Bronchial epithelial cell (primary cell): Measurements from ENCODE around the gene CTDP1. TPM values are rescaled to one million over a fixed set of nuclear protein-coding genes. Genes with fewer than 3 reads are reported as not detected.

Source experiments
- DNase-seq: peaks from one replicate; pipeline ENCODE4 v3.0.0-alpha.2; 2010; ENCODE audit warnings: low read depth
- FAIRE-seq: peaks from 2 replicates; lab custom pipeline; 2011; peaks lifted over from hg19 to GRCh38; lab: Jason Lieb, UNC
- H3K27me3 ChIP-seq: 2 replicates; pipeline ENCODE4 v1.5.1; 2011; ENCODE audit warnings: low read length; ENCODE audit not compliant: control insufficient read depth, insufficient read depth
- H3K36me3 ChIP-seq: 2 replicates; pipeline ENCODE4 v1.5.1; 2011; ENCODE audit warnings: low read length; ENCODE audit not compliant: control insufficient read depth, insufficient read depth
- H3K4me3 ChIP-seq: 2 replicates; pipeline ENCODE4 v1.5.1; 2011; ENCODE audit warnings: mild to moderate bottlenecking, low read depth, low read length, control low read depth
- CTCF ChIP-seq: IDR thresholded peaks from 2 replicates; pipeline ENCODE4 v1.5.1; 2011; ENCODE audit warnings: mild to moderate bottlenecking, moderate library complexity, low read length, control low read depth, inconsistent platforms; ENCODE audit not compliant: insufficient read depth, severe bottlenecking
- total RNA-seq: library from RNA; depleted of rRNA; stranded (reverse); fragments of >200 nt; gene quantifications from 2 replicates; pipeline ENCODE4 v1.2.1, GENCODE V29; 2014

The CTDP1 gene
- total RNA-seq, 1 donor from 2014 or later: 27.1 TPM

DNA sequence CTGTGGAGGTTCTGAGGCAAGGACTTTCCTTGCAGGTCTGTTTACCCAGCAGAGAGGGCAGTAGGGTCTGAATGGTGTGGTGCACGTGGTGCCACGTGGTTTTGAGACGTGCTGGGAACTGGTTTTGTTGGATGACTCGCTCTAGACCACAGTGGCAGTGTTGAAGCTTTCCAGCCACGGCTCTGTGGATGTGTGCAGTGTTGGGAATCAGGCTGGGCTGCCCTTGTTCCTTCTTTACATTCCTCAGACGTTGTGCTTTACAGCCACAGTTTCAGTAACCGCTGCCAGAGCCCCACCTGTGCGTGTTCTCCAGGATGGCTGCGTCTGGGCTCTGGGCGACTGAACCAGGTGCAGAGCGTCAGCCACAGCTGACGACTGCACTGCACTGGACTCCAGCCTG, 8.2 kb downstream of the CTDP1 start:
- FAIRE-seq: no peak
- no peak overlapping the region for H3K4me3 ChIP-seq
- no peaks in the 10 kb centered on the region for H3K27me3 ChIP-seq
- DNase-seq: peak; percentile 39
- no peak for TF ChIP-seq CTCF
- H3K36me3 ChIP-seq: peaks cover 2% of the 10 kb centered on the region

- DNase-seq (no peak), FAIRE-seq (no peak)
- H3K4me3 ChIP-seq: no peak overlapping the region
- no peak for TF ChIP-seq CTCF
- no peaks in the 10 kb centered on the region for H3K27me3 ChIP-seq
- peaks cover 4% of the 10 kb centered on the region for H3K36me3 ChIP-seq
Observed at GRCh38 chr18:79690071-79690470, 10.5 kb downstream of the CTDP1 start.

DNA sequence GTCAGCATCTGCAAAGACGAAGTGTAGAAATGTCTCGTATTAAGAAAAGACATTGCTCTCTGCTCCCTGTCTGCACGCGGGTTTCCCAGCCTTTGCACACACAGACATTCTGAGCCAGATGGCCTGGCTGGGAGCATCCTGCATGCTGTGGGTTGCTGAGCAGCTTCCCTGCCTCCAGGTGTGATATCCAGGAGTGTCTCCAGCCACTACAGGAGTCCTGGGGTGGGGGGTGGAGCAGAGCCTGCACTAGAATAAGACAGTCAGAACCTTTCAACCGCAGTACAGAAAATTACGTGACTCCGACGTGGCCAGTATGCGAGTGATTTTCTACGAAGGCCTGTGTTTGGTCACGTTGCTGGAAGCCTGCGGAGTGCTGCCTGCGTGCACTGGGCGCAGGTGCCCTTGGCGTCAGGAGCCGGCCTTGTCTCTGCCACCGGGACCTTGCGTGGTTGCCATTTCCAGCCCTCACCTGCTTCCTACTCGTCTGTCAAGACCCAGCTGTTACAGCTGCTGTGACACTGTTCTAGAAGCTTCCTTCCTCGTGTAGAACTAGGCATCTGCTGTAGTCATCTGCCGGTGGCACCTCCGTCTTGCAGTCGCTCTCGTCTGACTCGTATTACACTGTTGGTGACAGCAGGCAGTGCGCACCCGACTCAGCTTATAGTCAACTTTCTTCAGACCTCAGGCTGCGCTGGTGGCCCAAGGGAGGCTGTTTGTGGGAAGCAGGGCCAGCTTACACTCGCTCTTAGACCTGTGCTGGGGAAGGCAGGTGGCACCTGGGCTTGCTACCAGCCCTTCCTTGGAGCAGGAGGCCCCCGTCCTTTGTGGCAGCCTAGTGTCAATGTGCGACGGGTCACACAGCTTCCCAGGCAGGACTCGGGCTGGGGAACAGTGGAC, 11.2 kb downstream of the CTDP1 start:
- no peak for TF ChIP-seq CTCF
- H3K36me3 ChIP-seq: peaks cover 10% of the 10 kb centered on the region
- FAIRE-seq: no peak
- no peak overlapping the region for H3K4me3 ChIP-seq
- no peak for DNase-seq
- no peaks in the 10 kb centered on the region for H3K27me3 ChIP-seq

- TF ChIP-seq CTCF: no peak
- H3K4me3 ChIP-seq: no peak overlapping the region
- no peaks in the 10 kb centered on the region for H3K27me3 ChIP-seq
- FAIRE-seq: no peak
- peaks cover 14% of the 10 kb centered on the region for H3K36me3 ChIP-seq
- no peak for DNase-seq
Observed at GRCh38 chr18:79692056-79692455, 12.5 kb downstream of the CTDP1 start.

GRCh38 chr18:79692886-79693285, 13.3 kb downstream of the CTDP1 start:
- Histone ChIP-seq H3K4me3 (no peak overlapping the region), H3K36me3 (peaks cover 17% of the 10 kb centered on the region), H3K27me3 (no peaks in the 10 kb centered on the region)
- DNase-seq (no peak), FAIRE-seq (no peak)
- TF ChIP-seq CTCF: no peak
